NCI-H128 (cell line): Measurements from ENCODE around the gene VPS13C.

ENCODE experiments used
- DNase-seq: peaks from one replicate; lab custom pipeline; 2025; ENCODE audit not compliant: unreplicated experiment; lab: John Stamatoyannopoulos, UW

VPS13C gene

GRCh38 chr15:61943992-61944391, 116.3 kb downstream of the VPS13C start:
- no peak for DNase-seq

GRCh38 chr15:61938249-61938648, 122.0 kb downstream of the VPS13C start:
- DNase-seq, result no peak

- no peak for DNase-seq
Observed at GRCh38 chr15:61936528-61937195, 123.6 kb downstream of the VPS13C start.

DNA sequence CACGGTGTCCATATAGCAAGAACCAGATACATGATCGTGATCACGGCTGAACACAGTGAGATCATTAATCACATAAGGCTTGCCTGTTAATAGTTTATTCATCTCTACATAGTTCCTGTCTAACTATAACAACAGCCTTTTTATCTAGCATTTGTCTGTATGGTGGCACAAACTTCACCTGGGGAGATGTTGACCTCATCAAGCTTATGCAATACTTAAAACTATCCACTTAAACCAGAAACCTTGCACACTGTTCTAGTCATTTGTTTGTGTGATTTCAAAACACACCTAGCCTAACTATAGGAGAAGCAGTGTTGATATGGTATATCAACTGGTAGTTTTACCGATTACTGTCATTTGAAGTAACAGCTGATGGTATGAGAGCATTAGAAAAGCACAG, 124.8 kb downstream of the VPS13C start:
- no peak for DNase-seq

GRCh38 chr15:61929452-61929851, 130.8 kb downstream of the VPS13C start:
- no peak for DNase-seq

DNA sequence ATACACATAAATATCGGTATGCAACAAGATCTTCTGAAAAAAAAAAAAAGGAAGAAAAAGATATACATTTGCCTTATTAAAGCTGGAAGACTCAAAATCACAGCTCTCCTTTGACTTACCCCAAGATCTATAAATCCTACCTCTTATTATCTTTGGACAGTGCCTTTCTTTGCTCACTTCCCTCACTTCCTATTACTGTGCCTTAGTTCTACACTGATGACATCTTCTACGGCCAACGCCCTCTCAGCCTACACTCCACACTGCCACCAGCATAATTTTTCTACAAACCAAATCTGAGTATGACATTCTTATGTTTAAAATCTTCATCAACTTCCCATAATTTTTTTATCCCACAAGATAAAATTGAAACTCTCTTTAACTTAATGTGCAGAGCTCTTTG, 137.1 kb downstream of the VPS13C start:
- DNase-seq, result no peak

- no peak for DNase-seq
Observed at GRCh38 chr15:61921093-61921492, 139.2 kb downstream of the VPS13C start.

DNA sequence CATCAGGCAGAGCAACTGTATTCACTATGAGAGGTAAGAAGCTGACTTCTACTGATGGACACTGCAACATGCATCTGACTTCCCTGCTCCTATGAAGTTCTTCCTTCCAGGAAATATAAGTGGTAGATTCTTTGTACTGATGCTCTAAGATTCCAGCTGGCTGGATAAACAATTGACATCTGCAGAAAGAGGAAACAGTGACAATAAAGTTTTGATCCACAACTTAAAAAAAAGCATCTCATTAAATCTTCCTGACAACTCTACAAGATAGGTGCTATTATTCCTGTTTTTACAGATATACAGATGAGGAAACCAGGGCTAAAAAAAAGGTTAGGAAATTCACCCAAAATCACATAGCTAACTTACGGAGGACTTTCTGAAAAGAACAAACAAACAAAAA, 142.8 kb downstream of the VPS13C start:
- DNase-seq, result no peak

- DNase-seq, result no peak
Observed at GRCh38 chr15:61916104-61916503, 144.1 kb downstream of the VPS13C start.

GRCh38 chr15:61915640-61916039, 144.6 kb downstream of the VPS13C start:
- DNase-seq, result no peak

DNA sequence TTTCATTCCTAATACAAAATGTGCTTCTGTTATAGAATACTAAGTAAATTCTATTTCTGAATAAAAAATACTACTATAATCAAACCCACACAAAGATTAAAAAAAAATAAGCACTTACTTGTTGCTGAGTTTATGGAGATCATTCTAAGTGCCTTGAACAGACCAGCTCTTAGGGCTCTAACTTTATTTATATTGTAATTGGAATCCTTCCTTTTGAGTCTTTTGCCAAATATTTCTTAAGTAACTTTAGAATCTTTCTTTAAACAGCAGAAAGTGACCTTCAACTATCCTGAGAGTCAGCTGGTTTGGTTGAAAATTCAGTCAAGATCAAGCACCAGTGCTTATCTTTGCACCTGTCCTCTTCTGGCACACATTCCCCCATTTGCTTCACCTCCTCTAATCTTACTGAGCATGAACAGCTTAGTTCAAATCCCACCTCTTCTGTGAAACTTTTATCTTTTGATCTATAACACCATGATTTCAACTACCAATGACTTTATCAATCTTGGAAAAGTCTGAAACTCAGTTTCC, 149.3 kb downstream of the VPS13C start:
- DNase-seq, result no peak

- no peak for DNase-seq
Observed at GRCh38 chr15:61908241-61908640, 152.0 kb downstream of the VPS13C start.

GRCh38 chr15:61907753-61908086, 152.5 kb downstream of the VPS13C start:
- DNase-seq, result no peak

- DNase-seq, result no peak
Observed at GRCh38 chr15:61906961-61907752, 153.1 kb downstream of the VPS13C start.

DNA sequence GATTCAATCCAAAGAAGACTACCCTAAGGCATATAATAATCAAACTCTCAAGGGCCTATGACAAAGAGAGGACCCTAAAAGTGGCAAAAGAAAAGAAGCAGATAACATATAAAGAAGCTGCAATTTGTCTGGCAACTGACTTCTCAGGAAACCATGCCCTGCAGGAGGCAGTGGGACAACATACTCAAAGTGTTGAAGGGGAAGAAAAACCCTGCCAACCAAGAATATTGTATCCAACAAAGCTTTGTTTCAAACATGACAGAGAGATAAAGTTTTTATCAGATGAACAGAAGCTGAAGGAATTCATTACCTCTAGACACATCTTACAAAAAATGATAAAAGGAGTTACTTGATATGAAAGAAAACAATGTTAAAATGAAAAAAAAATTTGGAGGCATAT, 167.1 kb downstream of the VPS13C start:
- DNase-seq, result no peak

- DNase-seq, result no peak
Observed at GRCh38 chr15:61892140-61892539, 168.1 kb downstream of the VPS13C start.

- DNase-seq, result no peak
Observed at GRCh38 chr15:61890106-61890505, 170.1 kb downstream of the VPS13C start.

DNA sequence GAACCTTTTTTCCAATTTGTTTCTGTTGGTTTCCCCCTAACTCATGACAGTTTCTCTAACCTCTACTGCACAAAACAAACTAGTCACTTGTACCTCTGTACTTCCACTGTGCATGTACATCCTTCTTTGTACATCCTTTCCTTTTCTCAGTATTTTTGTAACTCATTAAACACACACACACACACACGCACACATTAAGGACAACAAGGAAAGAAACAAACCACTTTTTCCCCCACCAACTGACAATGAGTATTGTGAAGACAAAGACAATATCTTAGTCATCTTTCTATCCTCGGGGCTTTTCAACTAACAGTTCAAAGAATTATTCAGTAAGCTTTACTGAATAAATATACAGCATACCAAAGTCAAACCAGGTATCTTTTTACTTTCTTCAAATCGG, 170.5 kb downstream of the VPS13C start:
- no peak for DNase-seq

- no peak for DNase-seq
Observed at GRCh38 chr15:61888074-61888780, 172.0 kb downstream of the VPS13C start.

DNA sequence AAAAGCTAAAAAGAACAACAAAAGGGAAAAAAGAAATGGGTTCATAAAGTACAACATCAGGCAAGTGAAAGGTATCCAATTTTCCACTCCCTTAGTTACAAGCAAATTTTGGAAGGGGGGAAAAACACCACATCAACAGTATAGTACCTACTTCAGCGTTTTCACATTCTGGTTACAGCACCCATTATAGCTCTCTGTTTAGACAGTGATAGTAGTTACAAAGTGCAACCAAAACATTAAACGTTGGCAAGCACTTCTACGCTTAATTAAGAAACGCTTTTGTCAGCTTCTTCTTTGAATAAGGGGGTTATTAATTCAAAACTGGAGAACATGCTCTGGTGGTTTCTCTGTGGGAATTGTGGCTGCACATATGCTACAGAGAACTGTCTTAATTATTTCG, 180.2 kb downstream of the VPS13C start:
- DNase-seq, result peak; percentile 13

- peak; percentile 50 for DNase-seq
Observed at GRCh38 chr15:61879219-61879618, 181.0 kb downstream of the VPS13C start.
